Activated CD4-positive, alpha-beta T cell treated with anti-CD3 and anti-CD28 coated beads, Interleukin-2, amount 50 U/mL, for 4 hours (primary cell): Measurements from ENCODE around the gene IFNK.
"Not testable (repeated sequence)": the region's sequence is repeated elsewhere in the genome, so short reads cannot be mapped to it uniquely, and the experiment has no call there.

Source experiments
- DNase-seq, 2 experiments: peaks; one replicate each; pipeline ENCODE4 v3.0.0-alpha.2; 2020

Gene IFNK, protein sequence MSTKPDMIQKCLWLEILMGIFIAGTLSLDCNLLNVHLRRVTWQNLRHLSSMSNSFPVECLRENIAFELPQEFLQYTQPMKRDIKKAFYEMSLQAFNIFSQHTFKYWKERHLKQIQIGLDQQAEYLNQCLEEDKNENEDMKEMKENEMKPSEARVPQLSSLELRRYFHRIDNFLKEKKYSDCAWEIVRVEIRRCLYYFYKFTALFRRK

DNA sequence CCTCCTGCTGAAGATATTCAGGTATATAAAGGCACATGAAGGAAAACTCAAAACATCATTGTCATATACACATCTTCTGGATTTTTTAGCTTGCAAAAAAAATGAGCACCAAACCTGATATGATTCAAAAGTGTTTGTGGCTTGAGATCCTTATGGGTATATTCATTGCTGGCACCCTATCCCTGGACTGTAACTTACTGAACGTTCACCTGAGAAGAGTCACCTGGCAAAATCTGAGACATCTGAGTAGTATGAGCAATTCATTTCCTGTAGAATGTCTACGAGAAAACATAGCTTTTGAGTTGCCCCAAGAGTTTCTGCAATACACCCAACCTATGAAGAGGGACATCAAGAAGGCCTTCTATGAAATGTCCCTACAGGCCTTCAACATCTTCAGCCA lies at the start of gene IFNK:
TSS of gene IFNK (plus strand) at position 55 of the 400 bp plus-strand sequence. CDS start at position 102, 47 bp downstream.
- no peak for DNase-seq

DNA sequence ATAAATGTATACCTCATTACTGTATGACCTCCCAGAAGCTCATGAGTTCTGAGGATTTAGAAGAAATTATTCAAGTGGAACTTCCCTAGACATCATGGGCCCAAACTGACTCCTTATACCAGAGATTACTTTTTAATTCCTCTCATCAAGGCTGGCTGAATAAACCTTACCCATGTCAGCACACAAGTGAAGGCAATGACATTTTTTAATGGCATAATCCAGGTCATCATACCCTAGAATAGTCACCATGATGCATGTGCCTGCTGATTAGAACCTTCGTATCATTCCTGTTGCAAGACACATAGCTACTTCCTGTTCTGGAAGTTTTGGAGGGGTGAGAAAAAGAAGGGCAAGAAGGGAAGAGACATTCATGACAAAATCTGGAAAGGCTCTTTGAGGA lies 49.8 kb upstream of the IFNK start:
- no peak for DNase-seq

DNA sequence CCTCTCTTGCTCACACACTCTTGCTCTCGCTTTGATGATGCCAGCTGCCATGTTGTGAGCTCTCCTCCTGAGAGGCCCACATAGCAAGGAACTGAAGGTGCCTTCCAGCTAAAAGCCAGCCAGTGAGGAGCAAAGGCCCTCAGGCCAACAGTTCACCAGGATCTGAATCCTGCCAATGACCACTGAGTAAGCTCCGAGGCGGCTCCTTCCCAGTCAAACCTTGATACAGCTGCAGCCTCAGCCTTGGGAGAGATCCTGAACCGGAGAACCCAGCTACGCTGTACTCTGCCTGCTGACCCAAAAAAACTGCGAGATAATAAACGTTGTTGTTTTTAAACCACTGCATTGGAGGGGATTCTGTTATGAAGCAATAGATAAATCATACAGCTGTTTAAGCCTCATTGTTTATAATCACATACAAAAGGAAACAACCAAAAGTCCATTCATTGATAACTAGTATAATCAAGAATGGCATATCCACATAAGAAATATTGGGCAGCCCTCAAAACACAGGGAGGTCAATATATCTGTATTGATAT lies 49.0 kb upstream of the IFNK start:
- DNase-seq, result no peak

DNA sequence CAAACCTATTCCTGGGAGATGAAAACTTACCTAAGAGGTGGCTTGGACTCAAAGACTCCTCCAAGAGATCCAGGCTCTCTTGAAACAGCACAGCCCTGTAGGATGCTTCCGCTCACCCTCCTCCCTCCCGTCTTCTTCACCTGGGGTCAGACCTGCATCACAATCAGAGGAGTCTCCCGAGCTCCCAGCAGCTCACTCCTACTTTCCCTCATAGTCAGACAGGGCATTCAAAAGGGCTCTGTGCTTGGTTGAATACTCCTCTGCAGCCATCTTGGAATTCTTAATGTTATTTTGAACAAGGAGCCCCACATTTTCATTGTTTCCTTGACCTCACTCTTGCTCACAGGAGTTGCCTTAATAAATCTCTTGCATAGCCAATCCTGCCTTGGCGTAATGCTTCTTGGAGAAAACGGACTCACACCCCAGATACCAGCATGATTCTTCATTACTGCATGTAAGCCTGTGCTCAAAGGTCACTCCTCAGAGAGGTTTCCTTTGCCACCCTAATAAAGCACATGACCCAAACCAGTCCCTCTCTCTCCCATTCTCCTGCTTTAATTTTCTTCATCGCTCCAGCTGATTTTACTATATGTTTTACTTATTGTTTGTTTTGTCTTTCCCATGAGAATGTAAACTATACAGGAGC lies 47.1 kb upstream of the IFNK start:
- no peak for DNase-seq

DNA sequence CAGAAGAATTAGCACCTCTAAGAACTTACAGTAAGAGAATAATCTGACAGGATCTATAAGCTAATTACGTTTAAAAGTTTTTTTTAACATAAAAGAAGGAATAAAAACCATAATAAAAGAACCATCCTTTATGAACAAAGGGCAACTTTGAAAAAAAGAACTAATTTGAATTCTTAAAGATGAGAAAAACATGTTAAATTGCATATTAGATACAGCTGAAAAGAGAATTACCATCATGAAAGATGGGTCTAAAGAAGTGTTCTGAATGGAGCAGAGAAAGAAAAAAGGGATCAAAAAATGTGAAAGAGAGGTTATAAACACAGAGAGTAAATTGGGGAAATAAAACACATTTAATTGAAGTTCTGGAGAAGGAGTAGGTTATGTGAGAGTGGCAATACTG lies 45.8 kb upstream of the IFNK start:
- DNase-seq, result no peak

DNA sequence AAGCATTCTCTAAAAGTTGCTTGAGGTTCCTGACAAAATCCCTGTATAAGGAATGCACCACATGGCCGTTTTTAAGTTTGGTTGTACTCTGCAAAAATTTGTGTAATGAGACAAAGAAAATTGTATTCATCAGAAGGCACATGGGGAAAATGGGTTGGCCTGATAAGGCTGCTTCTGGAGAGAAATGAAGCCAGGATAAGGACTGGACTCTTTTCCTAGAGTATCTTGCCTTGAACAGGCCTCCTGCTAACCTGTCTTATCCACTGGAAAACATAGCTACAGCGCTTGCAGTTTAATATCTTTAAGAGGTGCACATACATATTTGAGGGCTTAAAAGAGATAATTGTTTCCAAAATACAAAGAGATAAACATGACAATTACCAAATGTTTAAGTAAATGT lies 41.4 kb upstream of the IFNK start:
- DNase-seq, result no peak

DNA sequence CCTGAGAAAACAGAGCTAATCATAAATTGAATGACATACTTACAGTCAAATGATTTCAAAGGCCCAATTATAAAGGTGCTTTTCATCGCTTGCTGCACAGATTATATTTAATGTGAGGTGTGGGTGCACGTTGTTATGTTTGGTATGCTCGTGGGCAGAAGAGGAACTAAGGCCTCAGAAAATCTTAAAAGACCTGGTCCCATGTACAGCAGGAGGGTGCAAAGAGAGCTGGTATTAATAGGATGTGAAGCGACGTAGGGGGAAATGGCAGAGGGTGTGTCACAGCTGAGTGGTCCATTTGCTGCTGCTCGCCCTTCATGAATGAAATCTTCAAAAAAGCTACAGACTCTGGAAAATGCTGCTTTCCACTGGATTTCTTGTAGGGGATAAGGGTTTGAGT lies 40.5 kb upstream of the IFNK start:
- DNase-seq, result no peak

DNA sequence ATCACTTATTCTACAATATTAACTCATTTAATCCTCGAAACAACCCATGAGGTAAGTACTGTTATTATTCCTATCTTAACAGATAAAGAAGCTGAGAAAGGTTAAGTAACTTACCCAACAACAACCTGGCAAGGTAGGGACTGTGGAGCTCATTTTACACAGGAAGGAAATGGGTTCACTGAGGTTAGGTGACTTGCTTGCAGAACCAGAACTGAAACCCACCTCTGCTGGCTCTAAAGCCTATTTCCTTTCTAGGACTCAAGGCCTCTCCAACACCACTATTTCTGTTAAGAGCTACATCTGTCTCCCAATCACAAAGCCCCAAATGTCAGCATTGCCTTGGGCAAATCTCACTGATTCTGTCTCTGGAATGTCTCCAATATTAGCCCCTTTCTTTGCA lies 38.9 kb upstream of the IFNK start:
- DNase-seq, result no peak

DNA sequence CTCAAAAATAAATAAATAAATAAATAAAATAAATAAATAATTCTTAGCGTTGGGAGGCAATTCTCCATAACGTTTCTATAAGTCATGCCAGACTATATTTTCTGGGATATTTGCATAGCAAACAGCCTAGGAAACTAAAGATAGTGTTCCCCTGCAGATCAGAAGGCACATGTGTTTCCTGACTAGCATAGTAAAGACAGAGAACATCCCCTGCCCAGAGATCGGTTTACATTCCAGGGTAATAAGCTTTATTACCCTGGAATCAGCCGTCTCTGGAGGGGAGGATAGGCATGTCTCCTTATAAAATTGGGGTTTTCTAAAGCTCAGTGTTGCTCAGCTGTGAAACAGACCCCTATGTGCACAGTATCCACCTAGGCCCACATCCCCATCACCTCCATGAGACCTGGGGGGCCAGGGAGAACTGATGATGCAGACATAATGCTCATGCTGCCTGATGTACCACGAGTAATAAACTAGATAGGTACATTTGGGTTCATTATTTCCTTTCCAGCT lies 36.9 kb upstream of the IFNK start:
- no peak for DNase-seq

DNA sequence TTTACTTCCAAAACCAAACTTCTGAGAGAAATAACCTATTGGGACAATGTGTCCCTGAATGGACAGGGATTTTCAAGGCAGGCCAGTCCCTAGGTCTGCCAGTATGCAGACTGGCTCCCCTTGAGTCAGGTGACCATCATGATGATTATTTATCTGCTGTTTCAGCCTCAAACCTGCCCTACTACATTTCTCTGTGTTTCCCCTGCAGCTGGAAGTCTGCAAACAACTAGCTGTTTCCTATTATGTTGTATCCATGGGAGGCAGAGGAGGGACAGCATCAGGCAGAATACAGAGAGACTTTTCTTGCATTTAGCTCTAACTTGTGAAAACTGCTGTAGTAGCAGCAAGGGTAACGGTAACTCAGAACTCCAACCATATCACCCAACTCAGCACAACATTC lies 36.2 kb upstream of the IFNK start:
- no peak for DNase-seq

DNA sequence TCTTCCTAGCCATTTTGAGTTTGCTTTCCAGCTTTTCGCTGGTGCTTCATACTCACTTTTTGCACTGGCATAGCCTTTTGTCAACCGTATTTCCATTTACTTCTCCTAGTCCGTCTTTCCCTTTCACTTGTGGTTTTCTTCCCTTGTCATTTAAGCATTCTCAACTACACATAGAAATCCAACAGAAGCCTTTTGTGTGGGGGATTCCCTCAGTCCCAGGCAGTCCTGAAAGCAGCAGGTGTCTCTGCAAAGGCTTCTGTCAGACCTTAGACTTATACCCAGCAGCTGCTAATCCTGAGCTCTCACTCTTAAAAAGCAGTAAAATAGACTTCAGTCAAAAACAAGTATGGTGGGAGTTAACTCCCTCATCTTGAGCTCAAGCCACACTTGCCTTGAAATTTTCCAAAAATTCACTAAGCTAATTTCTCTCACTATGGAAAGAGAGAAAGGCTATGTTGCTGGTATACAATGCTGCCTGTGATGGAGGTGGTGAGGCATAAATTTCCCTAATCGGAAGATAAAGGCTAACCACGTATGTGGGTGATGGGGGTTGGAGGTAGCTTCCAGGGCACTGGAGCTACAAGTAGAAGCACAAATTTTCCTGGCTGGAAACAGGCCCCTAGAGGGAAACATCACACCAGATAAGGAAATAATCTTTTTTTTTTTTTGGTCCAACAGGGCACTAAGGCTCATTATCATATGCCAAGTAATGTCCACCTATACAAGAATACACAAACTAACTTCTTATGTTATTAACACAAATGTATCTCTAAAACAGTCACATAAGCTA lies 34.8 kb upstream of the IFNK start:
- no peak for DNase-seq

DNA sequence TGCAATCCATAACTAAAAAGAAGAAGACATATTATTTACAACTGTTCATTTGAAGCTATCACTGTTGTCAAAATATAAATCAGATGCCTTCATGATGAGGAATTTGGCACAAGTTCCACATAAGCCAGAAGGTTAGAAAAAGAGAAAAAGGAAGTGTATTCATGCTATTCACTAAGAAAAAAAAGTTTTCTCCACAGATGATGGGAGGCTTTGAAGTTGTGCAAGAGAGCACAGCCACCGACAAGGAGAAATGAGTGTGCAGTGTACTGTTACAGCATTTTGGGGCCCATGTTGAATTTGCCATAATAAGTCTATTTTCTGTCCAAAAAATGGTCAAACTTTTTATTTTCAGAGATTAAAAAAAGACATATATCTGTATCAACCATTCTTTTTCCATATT lies 32.9 kb upstream of the IFNK start:
- DNase-seq, result no peak

DNA sequence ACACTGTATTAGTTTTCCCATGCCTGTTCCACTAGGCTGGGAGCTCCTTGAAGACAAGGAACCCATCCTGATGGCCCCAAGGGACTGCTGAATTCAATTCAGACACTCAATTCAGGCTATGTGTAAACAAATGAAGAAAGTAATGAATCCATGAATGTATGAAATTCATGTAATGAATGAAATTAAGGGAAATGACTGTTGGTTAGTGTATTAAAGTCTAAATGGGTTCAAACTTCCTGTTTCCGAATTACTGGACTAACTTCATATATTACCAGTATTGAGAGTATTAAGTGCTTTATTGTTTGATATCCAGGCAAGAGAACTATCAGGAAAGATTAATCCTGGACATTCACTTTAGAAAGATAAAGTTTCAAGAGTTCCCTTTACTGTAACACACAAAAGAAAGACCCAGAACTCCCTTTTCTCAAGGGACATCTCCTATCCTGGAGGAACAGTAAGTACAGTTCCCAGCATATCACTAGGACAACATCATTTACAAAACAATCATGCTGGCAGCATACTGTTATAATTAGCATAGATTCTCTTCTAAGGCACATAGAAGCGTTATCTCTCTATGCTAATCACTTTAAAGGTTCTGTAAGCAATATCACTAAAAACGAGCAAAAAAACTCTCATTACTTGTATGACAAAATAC lies 28.5 kb upstream of the IFNK start:
- no peak for DNase-seq

DNA sequence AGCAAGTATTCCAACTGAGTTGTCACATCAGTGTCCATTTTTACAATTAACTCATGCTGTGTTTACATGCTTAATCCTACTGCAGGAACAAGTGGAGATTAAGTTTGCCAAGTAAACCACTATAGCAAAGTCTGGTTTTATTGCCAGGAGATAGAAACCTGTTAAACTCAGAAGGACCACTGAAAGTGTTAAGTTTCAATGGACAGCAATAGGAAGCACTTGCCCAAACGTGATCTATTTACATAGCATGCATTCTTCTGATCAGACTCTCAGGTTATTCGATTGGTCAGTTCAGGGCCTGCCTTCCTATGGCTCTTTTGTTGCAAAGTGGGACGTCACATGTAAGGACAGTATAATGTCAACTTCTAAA lies 28.0 kb upstream of the IFNK start:
- no peak for DNase-seq

DNA sequence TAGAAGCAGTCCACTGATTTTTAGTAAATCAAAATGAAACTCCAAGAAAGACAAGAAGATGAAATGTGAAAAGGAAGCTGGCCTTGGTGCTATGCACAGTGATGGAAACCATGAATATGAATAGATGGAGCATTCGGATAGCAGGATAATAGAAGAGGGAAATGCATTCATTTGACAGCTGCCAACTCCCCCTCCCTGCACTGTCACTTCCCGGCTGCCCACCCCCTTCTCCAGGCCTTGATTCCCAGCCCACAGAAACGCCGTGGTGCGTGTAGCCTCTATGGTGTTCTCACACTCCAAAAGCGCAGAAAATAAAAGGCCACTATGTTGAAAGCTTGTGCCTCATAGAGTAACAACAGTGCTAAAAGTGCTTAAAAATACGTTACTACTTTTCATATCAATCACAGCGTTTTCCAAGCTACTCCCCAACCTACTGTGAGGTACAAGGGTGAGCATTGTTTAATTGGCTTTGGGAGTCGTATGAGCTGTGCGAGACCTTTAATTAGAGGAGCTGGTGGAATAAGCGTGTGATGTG lies 26.1 kb upstream of the IFNK start:
- DNase-seq, result no peak

DNA sequence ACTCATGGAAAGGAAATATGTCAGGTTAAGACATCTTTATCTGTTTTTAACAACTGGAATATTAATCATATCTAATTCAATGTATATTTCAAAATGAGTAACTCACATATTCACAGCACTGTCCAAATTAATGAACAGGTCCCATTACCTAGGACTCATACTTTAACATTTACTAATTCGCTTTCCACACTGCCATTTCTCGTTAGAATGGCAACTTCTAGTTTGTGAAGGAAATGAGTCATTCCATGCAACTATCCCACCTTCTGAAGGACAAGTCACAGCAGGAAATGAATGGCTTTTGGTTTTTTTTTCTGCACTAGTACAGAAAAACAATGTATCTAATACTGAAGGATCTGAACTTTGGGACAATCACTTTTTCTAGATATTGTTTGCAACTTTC lies 24.6 kb upstream of the IFNK start:
- DNase-seq, result no peak

DNA sequence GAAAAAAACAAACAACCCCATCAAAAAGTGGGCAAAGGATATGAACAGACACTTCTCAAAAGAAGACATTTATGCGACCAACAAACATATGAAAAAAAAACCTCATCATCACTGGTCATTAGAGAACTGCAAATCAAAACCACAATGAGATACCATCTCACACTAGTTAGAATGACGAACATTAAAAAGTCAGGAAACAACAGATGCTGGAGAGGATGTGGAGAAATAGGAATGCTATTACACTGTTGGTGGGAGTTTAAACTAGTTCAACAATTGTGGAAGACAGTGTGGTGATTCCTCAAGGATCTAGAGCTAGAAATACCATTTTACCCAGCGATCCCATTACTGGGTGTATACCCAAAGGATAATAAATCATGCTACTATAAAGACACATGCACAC lies 23.2 kb upstream of the IFNK start:
- not testable (repeated sequence) for DNase-seq

DNA sequence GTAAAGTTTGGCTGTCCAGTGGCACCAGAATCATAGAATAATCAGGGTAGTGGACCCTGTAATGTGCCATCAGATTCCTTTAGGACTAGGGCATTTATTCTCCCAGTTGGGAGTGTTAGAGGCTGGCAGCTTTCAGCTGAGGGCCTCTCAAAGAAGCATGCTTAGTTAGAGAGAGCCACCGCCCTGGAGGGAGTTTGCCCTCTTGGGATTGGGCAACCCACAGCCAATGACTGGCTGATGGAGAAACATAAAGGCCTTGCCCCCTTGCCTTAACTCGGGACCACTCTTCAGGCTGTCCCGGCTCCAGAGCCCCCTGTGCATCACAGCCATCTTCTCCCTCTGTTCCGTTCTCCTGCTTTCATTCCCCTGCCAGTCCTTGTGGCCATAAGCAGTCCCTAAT lies 20.5 kb upstream of the IFNK start:
- no peak for DNase-seq

DNA sequence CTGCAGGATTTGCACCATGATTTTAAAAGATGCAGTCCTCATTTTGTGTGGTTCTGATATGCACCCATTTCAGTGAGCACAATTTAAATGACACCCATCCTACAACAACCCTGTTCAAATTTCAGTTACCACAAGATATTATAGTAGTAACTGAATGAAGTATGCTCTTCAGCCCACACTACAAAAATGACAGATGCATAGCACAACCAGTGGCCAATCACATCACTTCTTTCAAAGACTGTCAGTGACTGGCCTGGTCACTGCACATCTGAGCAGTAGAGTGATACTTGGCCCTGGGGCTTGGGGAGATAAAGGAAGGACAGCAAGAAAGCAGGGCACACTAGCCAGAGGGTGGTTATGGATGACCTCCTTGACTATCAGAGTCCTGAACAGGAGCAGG lies 19.8 kb upstream of the IFNK start:
- no peak for DNase-seq

DNA sequence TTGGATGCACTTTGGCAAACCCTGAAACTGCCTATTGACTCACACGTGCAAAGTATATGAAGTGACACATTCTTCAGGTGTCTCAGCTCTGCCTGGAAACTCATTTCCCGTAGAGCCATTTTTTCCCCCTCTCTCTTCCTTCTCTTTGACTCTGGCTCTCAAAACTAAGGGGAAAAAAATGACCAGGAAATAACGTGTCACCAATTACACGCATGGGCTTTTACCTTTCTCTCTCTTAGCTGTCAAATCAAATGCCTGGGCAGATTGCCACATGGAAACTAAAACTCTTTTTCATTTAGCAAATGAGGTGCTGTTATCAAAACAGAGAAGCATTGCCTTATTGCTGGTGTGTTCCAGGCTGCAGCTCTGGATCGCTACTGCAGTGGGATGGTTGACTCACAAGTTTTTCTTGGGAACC lies 18.3 kb upstream of the IFNK start:
- no peak for DNase-seq

DNA sequence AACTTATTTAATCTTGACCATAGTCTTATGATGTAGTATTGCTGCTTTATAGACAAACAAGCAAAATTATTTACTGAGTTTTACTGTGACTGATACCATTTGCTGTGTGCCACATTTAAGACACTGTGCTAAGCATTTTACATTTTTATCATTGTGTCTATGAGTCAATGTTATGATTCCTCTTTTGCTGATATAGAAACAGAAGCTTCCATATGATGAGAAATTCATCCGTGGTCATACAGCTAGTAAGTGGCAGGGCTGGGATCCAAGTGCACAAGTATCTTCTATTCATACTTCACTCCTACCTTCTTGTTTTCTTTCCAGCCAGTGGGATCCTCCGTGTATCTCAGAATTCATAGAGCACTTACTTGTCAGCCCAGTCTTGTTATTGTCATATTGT lies 17.1 kb upstream of the IFNK start:
- DNase-seq, result no peak

DNA sequence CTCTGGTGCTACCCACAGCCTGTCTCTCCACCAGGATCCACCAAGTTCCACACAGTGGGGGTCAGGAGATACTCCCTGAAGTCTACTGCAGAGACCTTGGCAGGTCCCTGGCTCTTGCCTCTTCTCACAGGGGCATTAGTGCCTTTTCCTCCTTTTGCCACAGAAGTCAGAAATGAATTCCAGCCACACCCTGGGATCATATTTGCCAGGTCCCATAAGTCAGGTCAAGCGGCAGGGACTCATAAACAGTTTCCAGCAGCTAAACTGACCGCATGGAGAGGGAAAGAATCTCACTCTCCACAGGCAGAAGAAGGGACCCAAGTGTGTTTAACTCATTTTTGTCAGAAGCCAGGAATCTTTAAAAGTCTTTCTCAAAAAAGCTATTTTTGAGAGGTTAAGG lies 13.3 kb upstream of the IFNK start:
- DNase-seq, result no peak

DNA sequence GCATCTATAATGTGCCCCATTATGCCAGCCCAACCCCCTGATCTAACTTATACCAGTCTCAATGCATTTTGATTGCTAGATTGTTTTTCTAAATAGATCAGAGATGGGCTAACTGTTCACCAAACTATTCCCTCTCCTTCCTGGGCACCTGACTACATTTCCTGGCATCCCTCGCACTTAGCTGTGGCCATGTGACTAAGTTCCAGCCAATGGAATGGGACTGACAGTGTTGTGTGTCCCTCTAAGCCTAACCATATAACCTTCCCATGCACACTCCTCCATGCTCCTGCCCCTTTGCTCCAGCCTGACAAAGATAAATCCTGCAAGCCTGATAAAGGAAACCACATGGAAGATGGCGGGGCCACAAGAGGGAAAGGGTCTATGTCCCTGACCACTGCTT lies 12.3 kb upstream of the IFNK start:
- no peak for DNase-seq
